GM04503 (cell line): ENCODE measurements around the gene GAS2L2.

Experiments used
- DNase-seq: peaks from one replicate; pipeline ENCODE4 v3.0.0-alpha.2; 2012; ENCODE audit warnings: low read depth

GAS2L2 gene

DNA sequence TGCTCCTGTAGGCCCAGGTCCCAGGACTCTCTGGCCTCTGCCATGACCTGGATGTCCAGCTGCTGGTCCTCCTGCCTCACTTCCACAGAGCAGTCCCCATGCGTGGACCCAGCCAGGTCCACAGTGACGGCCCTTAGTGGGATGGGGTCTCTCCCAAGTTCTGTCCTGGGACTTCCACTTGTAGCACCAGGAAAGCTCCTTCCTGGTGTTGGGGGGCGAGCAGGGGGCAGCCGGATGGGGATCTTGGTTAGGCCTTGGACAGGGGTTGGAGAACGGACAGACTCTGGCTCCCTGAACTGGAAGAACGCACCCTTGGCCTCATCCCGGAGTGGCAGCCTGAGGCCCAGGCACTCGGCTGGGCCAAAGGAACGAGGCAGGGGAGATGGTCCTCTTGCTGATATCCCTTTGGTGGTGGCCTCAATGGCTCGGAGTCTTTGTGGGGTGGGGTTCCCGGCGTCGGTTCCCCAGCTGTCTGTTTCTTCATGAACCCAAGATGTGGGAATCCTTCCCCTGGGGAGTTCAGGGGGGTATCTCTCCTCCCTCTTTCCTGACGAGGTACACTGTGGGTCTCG, 7.2 kb downstream of the GAS2L2 start:
- no peak for DNase-seq

DNA sequence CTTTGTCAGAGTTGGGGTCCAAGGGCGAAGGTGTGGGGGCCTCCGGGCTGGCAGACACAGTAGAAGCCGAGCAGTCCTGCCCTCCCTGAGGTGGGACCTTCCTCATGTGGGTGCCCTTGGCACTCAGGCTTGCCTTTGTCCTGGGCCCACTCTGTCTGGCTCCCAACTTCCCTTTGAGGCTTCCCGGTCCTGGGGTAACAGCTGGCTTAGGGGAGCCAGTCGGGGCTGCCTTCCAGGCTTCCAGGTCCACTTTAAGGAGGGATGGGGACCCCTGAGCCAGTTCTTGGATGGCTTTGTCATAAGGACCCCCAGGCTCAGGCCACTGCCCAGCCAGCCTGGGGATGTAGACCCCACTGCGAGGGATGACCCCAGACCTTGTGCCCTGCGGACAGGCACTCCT, 7.8 kb downstream of the GAS2L2 start:
- DNase-seq = no peak

DNA sequence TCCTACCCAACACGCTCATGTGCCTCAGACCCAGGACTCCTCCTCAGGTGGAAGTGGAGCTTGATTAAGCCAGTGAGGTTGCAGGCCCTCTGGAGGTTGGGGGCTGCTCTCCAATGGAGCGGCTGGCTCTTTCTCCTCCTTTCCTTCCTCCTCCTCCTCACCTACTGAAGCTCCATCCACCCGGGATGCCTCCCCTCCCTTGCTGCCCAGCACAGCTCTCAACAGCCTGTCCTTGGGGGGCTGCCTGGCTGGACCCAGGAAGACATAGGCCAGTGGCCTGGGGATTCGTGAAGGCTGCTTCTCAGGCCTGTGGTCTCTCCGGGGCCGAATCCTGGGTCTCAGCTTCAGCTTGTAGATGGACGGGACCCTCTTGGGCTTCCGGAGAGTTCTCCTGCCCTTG, 8.2 kb downstream of the GAS2L2 start:
- DNase-seq = no peak

DNA sequence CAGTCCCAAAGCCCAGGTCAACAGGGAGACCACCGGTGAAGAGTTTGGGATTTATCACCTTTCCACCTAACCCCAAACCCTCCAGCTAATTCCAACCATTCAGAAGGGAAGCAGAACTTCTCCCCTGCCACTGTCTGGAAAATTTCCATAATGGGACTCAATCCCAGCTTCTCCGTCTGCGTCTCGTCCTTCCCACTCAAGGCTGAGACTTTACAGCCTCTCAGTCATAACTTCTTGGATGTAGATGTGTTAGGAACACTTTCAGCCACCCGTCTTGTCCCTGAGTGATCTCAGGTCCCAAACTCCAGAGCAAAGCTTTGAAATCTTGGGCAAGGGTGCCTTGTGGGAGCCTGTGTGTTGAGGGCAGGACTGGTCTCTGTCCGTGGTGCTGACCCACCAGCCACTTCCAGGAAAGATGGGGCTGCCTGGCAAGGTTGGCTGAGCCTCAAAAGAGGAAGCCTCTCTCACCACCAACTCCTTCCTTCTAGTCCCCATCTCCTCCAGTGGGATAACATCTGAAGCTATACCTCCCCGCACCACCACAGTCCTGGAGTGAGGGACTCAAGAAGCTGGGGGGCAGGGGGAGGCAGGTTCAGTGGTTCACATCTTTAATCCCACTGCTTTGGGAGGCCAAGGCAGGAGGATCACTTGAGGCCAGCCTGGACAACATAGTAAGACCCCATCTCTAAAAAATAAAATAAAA, 9.3 kb downstream of the GAS2L2 start:
- DNase-seq = no peak

DNA sequence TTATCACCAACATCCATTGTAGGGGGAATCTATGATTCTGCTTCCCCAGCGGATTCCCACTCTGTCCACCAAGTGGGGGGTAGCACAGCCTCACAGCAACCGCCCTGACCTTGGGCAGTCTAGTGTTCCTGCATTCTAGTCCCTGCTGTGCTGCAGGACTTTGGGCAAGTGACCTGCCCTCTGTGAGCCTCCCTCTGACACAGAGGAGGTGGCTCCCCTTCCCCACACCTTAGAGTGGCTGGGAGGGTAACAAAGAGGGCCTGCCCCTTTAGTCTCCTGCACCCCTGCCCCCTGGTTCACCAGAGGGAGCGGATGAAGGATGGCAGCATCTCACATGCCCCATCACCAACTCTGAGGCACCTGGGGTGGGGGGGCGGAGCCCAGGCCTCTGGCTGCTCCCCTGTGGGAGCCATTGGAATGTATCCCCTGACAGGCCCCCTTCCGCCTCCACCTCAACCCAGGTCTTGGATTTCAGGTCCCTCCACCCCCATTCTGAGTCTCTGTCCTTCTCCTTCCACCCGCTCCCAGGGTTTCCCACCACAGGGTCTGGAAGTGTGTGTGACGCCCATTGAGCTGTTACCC, 10.1 kb downstream of the GAS2L2 start:
- no peak for DNase-seq

DNA sequence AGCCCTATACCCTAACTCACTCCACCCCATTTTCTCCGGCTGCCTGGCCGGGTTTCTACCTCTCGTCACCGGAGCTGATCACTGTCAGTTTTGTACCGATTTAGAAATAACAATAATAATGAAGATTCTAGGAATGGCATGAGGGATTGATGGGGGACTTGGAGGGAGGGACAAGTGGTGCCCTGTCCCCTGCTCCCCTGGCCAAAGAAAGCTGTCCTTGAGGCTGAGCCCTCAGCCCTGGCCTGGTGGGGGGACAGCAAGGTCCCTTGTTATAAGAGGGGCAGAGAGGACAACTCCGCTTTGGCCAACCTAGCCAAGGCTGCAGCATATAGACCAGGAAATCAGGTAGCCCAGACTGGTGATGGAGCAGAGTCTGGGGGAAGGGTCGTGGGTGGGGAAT, 10.5 kb downstream of the GAS2L2 start:
- no peak for DNase-seq

DNA sequence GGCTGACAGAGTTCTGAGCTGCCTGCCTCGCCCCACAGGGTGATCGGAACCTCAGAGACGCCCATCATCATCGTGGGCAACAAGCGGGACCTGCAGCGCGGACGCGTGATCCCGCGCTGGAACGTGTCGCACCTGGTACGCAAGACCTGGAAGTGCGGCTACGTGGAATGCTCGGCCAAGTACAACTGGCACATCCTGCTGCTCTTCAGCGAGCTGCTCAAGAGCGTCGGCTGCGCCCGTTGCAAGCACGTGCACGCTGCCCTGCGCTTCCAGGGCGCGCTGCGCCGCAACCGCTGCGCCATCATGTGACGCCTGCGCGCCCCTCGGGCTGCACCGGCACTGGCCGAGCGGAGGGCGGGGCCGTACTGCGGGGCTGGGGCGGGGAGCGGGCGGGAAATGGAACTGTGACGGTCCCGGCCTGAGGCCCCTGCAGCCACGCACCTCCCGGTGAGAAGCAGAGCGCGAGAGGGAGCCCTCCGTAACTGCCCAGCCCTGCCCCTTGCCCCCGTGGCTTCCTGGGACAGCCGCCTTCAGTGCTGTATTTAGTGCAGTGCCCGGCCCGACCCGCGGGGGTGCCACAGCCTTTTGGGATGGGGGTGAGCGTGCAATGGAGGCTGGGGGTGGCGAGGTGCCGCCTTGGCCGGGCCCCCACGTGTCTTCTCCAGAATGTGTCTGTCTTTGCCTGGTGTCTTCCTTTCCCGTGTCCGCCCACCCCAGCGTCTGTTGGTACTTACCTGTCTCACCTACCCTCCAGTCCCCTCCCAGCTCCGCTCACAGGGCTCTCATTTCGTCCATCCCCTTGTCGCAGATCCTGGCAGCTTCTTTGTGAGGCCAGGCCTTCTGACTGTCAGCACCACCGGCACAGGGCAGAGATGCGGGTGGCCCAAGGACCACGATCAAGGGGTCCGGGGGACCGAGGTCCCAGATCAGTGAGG, 11.8 kb downstream of the GAS2L2 start:
- DNase-seq = no peak

DNA sequence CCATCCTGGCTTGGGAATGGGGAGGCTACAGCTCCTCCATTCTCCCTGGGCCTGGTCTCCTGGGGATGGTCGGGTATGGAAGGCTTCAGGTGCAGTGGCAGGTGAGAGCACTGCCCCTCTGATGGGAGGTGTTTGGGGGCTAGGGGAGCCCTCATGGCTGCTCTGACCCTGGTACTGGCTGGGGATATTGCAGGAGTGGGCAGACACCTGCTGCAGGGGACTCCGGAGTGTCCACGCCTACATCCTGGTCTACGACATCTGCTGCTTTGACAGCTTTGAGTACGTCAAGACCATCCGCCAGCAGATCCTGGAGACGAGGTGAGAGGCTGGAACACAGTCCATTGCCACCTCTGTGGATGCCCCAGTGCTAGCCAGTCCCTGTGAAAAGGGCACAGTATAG, 12.8 kb downstream of the GAS2L2 start:
- DNase-seq = no peak

DNA sequence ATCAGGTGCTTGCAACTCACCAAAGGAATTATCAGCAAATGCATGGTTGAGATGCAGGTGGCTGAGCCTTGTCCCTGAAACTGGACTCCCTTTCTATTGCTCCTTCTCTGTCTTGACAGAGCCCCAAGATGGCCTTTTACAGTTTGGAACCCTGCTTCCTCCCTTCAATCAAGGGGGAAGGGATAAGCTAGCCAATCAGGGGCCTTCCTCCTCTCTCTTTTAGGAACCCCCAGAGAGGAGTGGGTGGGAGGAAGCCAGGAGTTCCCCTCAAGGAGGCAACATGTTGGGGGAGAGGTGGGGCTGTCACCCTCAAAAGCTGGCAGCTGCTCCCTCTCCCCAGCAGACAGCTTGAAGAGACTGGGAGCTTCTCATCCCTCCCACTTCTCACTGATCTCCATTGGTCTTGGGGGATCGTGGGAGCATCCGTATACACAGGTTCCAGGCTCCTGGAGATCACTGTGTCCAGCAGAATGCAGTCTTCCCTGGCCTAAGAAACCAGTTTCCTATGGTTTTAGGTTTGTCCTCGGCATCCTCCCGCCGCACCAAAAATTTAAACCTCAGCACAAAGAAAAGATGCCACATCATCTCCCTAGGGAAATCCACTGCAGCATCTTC, 14.4 kb downstream of the GAS2L2 start:
- DNase-seq = no peak

DNA sequence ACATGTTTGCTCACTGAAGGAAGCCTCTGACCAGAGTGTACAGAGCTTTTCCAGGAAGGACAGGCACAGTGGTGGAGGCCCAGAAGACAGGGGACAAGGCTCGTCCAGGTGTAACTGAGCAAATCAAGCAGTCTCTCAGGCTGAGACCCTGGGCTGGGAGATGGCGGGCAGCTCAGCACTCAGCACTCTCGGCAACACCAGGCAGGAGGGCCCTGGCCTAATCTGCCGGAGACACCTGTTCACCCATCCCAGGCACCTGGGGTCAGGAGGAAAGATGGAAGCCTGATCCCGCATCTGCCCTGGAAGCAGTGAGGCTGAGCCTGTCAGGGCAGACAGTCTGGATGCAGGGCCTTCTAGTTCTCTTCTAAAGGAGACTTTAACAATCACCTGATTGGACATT, 16.8 kb downstream of the GAS2L2 start:
- DNase-seq = no peak

DNA sequence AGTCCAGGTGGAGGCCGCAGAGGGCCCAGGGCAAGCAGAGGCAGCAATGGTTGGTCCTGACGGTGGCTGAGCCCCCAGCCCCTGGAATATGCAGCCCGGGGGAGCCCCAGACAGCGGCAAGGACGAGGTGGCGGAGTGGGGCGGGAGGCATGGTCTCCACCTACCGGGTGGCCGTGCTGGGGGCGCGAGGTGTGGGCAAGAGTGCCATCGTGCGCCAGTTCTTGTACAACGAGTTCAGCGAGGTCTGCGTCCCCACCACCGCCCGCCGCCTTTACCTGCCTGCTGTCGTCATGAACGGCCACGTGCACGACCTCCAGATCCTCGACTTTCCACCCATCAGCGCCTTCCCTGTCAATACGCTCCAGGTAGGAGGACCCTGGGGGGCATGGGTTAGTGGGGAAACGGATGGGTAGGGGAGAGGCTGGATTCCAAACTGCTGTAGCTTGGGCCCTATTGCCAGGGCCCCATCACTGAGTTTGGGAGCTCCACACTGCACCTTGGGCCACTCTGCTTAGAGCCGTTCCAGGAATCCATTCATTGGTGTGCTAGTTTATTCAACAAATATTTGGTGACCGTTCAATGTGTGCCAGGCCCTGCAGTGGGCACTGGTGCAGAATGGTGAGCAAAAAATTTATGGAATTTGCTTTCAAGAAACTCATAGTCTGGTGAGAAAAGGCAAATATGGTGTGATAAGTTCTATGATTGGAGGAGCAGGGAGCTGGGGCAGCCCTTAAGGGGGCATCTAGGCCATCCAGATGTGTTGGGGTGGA, 17.8 kb downstream of the GAS2L2 start:
- no peak for DNase-seq

DNA sequence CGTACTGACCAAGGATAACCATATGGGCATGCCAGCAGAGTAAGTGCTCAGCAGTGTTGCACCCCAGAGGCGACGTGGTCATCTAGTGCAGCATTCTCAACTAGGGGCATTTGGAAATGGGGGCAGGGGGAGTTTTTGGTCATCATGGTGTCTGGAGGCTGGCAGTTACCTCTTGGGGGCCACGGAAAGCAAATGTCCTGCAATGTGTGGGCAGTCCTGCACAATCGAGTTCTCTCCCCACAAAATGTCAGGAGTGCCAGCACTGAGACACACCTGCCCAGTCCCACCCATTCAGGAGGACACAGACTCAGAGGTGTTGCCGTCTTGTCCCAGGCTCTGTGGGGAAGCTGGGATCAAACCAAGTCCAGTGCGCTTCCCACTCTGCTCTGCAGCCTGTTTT, 18.6 kb downstream of the GAS2L2 start:
- DNase-seq = no peak

DNA sequence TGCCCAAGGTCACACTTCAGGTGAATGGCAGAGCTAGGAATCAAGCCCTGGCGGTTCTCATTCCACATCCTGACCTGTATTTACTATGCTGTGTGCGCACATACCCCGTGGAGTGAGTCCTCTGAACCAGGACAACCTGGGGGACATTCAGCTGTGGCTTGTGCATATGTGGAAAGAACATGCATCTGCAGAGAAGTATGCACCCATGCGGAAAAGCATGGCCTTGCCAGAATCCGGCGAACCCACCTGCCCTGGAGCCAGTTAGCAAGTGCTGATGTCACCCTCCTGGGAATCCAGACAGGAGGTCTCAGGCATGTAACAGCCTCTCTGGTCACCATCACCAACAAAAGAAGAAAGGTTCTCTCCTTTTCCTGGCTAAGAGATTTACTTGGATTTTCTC, 19.7 kb downstream of the GAS2L2 start:
- no peak for DNase-seq

DNA sequence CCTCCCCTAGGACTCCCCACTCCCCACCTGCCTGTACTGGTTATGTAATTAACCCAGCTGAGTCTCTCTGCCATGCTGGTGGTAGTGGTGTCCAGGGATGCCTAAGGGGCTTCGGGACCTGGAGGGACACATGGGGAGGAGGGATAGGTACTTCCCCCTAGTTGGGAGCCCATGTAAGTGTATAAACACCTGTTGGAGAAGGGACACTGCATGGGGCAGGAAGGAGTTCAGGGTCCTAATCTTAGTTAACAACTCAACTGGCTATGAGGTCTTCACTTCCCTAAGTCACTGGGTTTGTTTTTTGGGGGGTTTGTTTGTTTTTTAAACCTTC, 20.3 kb downstream of the GAS2L2 start:
- no peak for DNase-seq

DNA sequence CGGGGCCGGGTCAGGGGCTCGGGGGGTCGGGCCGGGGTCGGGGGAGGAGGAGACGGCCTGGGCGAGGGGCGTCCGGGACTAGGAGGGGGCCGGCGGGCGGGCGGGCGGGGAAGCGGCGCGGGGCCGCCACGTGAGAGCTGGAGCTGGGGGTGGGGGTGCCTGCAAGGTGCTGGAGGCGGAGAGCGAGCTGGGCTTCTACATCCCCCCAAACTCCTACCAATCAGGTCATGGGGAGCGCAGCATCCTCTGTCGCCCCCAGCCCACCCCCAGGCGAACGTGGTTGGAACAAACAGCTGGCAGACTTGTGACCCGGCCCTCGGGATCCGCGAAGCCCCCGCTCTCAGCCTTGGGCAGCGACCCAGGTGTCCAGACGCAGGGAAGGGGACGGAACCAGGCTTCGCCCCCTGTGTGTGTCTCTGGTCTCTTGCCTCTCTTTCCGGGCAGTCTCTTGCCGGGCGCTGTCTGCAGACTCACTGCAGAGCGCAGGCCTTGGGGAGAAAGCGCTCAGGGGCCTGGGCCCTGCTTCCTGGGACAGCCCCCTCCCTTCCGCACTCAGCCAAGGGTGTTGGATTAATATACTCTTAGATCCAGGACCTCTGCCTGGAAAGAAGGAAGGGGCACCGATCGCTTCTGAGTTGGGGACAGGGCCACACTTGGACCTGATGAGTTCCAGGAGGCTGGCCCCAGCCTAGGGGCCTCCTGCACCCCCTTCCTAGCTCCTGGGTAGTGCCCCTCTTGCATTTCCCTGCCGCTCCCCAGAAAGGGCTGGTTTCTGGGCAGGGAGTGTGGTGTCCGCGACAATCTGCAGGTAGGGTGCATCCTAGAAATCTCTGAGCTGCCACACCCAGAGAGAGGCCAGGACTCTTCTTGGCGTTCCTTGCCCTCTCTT, 20.9 kb downstream of the GAS2L2 start:
- no peak for DNase-seq

DNA sequence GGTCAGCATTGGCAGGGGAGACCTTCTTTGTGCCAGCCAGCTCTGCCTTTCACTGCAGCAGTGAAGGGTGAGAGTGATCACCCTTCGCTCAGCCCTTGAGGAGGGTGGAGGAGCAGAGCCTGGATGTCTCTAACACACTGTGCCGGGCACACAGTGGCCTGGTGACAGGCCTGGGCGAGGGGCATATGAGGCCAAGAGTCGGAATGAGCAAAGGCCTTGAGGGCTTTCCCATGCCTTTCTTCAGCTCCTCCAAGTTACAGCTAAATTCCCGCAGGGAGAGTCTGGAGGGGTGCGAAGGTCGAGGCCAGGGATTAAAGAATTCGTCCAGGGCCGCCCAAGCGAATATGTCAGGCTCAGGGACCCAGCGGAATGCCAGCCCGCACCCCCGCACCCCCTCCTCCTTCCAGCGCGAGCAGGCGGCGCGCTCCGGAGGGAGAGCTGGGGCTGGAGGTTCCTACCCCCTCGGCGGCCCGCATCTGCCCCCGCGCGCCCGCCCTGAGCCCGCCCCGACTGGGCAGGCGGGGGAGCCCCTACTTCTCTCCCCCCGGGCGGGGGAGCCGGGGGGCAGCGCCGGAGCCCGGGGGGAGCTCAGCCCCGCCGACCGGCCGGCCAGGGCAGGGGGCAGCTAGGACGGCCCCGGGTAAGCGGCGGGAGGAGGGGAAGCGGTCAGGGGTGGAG, 21.7 kb downstream of the GAS2L2 start, which contains the start of gene RASL10B:
Gene RASL10B, plus strand, starts transcription at position 401 of the 678 bp plus-strand sequence. CDS start 3,546 bp downstream, outside the sequence.
- no peak for DNase-seq

DNA sequence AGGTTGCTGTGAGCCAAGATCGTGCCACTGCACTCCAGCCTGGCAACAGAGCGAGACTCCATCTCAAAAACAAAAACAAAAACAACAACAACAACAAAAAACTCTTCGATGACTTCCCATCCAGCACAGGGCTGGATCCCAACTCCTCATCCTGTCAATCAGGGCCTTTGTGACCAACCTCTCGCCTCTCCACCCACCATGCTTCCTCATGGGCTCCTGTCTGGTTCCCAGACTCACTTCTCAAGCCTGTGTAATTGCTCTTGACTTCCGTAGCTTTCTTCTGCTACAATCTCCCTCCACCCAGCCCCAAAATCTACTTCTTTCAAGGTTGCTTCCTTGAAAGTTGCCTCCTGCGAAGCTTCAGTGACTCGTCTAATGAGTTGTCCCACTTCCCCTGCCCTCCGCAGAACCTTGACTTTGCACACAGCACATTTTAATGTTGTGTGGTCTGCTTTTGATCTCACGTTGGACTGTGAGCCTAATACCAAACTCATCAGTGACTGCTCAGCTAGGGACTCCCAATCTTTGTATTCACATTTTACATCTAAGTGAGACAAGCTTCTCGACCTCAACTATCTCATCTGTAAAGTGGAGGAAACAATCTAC, 22.5 kb downstream of the GAS2L2 start:
- DNase-seq = no peak

DNA sequence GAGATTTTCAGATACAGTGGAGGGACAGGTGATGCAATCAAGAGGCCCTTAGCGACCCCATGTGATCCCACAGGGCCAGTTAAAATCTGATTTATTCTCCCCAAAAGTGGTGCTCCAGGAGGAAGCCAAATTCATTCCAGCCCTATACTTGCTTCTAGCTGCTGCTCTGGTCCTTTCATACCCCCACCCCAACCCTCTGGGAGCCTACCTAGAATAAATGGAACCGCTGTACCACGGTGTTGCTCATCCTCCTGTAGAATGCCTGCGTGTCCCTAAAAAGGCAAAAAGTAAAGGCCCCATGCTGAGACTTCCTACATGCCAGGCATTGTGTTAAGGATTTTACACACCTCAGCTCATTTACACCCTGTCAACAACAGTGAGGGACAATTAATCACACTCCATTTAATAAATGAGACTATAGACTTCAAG, 23.6 kb downstream of the GAS2L2 start:
- DNase-seq = no peak

DNA sequence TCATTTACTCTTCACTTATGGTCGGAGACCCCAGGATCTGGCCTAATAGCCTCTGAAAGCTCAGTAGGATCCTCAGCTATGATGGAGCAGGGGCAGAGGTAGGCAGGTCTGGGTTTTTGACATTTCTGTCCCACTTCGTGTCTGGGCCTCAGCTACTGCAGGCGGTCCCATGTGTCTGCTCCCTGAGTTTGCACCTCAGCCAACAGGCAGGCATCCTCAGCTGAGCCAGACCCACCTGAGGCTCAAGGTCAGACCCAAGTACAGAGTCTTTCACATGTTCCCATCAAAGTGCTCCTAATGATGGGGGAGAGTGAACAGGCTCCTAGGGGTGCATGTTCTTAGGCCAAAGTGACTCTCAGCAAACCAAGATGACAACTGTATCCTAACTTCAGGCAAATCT, 24.5 kb downstream of the GAS2L2 start:
- no peak for DNase-seq
